Mesothelial cell of epicardium (in vitro differentiated cells): Measurements from ENCODE around the gene EFCAB12. TPM values are rescaled to one million over a fixed set of nuclear protein-coding genes. Genes with fewer than 3 reads are reported as not detected.

Experiments used
- DNase-seq, 2 experiments: peaks; one replicate each; pipeline ENCODE4 v3.0.0; 2021; ENCODE audit warnings: low spot score in 2 of 2; ENCODE audit not compliant: unreplicated experiment in 2 of 2
- H3K27ac Mint-ChIP-seq: 2 replicates; pipeline ENCODE4 v1.8.0; 2021; ENCODE audit warnings: mixed read lengths
- H3K27me3 Mint-ChIP-seq: 2 replicates; pipeline ENCODE4 v1.8.0; 2021; ENCODE audit warnings: low read depth, mixed read lengths
- H3K36me3 Mint-ChIP-seq: 2 replicates; pipeline ENCODE4 v1.8.0; 2021; ENCODE audit warnings: mixed read lengths
- H3K4me1 Mint-ChIP-seq: 2 replicates; pipeline ENCODE4 v1.8.0; 2021; ENCODE audit warnings: mixed read lengths
- H3K4me3 Mint-ChIP-seq: 2 replicates; pipeline ENCODE4 v1.8.0; 2021; ENCODE audit warnings: mild to moderate bottlenecking, moderate library complexity, mixed read lengths
- H3K9me3 Mint-ChIP-seq: 2 replicates; pipeline ENCODE4 v1.8.0; 2021; ENCODE audit warnings: mixed read lengths
- CTCF ChIP-seq: fragments of 200-600 bp; sonication (generic); IDR thresholded peaks from one replicate; pipeline ENCODE4 v1.5.0; 2021; ENCODE audit warnings: antibody characterized with exemption; ENCODE audit not compliant: unreplicated experiment
- total RNA-seq: library from RNA; stranded (reverse); gene quantifications from 3 replicates; pipeline ENCODE4 v1.2.1, GENCODE V29; 2021

The EFCAB12 gene
- total RNA-seq, 1 donor from 2014 or later, result 0.74 TPM

- Mint-ChIP-seq H3K27me3 (no peaks in the 10 kb centered on the region), H3K4me1 (peaks cover 3% of the 10 kb centered on the region), H3K4me3 (no peak overlapping the region), H3K36me3 (no peaks in the 10 kb centered on the region), H3K9me3 (no peaks in the 10 kb centered on the region), H3K27ac (no peak overlapping the region)
- no peak for DNase-seq
- TF ChIP-seq CTCF, result no peak
Observed at GRCh38 chr3:129404610-129405009, 23.8 kb downstream of the EFCAB12 start.

DNA sequence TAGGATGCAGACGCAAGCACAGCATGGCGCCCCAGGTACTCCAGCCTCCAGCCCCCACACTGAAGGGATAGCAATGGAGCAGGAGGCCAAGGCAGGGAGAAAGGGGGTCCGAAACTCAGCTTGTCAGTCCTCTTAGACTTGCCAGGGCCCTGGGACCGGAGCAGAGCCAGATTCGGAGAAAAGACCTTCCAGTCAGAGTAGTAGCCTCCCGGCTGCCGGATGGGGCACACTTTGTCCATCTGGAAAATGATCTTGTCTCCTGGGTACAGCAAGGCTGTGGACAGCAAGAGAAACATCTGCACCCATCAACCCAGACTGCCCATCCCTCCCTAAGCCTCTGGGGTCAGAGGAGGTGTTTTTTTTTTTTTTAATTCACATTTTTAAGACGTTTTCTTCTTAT lies 24.3 kb downstream of the EFCAB12 start:
- Mint-ChIP-seq H3K9me3 (no peaks in the 10 kb centered on the region), H3K27me3 (no peaks in the 10 kb centered on the region), H3K4me3 (no peak overlapping the region), H3K36me3 (no peaks in the 10 kb centered on the region), H3K4me1 (peaks cover under 1% of the 10 kb centered on the region), H3K27ac (no peak overlapping the region)
- TF ChIP-seq CTCF, result no peak
- no peak for DNase-seq

DNA sequence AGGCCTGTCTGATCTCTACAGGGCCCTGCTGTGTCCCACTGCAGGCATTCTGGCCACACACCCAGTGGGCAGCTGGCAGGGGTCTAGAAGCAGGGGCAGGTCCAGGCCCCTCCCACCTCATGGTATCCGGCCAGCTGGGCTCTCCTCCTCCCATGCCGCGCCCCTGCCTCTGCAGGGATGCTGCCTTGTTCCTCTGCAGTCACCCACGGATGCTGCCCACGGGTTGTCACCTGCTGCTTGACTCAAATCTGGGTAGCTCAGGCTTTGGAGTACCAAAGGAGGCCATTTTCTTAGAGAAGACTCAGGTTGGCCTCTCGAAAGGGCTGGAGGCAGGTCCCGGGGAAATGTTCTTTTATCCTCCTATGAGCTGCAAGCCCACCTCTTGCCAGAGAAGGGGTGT lies 25.0 kb downstream of the EFCAB12 start:
- no peak overlapping the region for H3K27ac Mint-ChIP-seq
- no peaks in the 10 kb centered on the region for H3K9me3 Mint-ChIP-seq
- H3K4me3 Mint-ChIP-seq, result no peak overlapping the region
- TF ChIP-seq CTCF, result no peak
- no peaks in the 10 kb centered on the region for H3K27me3 Mint-ChIP-seq
- H3K4me1 Mint-ChIP-seq, result peaks cover 4% of the 10 kb centered on the region
- no peaks in the 10 kb centered on the region for H3K36me3 Mint-ChIP-seq
- DNase-seq, result no peak

DNA sequence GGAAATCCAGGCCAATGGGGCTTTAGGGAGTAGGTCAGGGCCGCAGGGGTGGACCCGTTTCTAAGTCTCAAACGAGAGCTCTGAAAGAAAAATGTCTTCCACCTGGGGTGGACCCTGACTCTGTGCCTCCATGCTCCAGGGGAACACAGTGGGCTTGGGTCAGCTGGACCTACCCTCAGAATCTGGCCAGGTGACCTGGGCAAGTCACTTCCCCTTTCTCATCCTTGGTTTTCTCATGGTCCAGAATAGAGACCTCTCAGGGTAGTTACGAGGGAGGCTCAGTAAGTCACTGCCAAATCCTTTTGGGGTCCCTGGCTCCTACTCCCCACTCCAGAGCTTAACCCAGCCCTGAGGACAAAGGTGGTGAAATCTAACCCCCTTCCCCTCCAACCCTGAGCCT lies 25.8 kb downstream of the EFCAB12 start:
- H3K27ac Mint-ChIP-seq, result no peak overlapping the region
- H3K4me3 Mint-ChIP-seq, result no peak overlapping the region
- H3K27me3 Mint-ChIP-seq, result no peaks in the 10 kb centered on the region
- no peak for DNase-seq
- H3K4me1 Mint-ChIP-seq, result peaks cover 10% of the 10 kb centered on the region
- no peaks in the 10 kb centered on the region for H3K36me3 Mint-ChIP-seq
- H3K9me3 Mint-ChIP-seq, result no peaks in the 10 kb centered on the region
- no peak for TF ChIP-seq CTCF

DNA sequence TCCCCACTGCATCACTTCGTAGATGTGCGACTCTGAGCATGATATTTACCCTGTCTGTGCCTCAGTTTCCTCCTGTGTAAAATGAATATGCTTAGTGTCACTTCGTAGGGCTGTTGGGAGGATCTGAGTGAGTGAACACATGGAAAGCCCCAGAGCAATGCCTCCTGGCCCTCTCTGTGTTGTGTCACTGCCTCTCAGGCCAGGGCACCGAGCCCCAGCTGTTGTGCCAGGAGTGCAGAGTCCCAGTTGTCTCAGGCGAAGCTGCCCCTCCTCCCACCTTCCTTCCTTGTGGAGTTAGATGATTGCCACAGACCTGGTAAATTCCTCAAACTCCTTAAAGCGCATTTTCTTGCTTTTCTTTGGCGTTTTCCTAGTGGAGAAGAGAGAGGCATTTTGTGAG lies 26.2 kb downstream of the EFCAB12 start:
- Mint-ChIP-seq H3K9me3 (no peaks in the 10 kb centered on the region), H3K27ac (no peak overlapping the region), H3K4me3 (no peak overlapping the region), H3K36me3 (no peaks in the 10 kb centered on the region), H3K27me3 (no peaks in the 10 kb centered on the region), H3K4me1 (peaks cover 12% of the 10 kb centered on the region)
- DNase-seq, result no peak
- no peak for TF ChIP-seq CTCF

DNA sequence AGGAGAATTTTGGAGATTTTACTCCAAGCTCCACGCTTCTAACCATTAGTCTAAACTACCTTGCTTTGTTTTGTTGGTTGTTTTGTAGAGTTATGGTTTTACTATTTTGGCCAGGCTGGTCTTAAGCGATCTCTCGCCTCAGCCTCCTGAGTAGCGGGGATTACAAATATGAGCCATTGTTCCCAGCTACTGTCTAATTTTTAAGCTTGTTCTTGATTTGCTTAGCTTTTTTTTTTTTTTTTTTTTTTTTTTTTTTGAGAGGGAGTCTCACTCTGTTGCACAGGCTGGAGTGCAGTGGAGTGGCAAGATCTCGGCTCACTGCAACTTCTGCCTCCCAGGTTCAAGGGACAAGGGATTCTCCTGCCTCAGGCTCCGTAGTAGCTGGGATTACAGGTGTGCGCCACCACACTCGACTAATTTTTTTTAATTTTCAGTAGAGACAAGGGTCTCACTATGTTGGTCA lies 28.5 kb downstream of the EFCAB12 start:
- H3K36me3 Mint-ChIP-seq, result no peaks in the 10 kb centered on the region

More for the DNA sequence above, 28.5 kb downstream of the EFCAB12 start:
- H3K4me1 Mint-ChIP-seq, result peaks cover 12% of the 10 kb centered on the region
- H3K4me3 Mint-ChIP-seq, result peak overlapping the region; percentile 99
- TF ChIP-seq CTCF, result no peak
- no peak for DNase-seq
- peak overlapping the region; percentile 96 for H3K27ac Mint-ChIP-seq
- no peaks in the 10 kb centered on the region for H3K27me3 Mint-ChIP-seq
- H3K9me3 Mint-ChIP-seq, result no peaks in the 10 kb centered on the region
